Activated CD4-positive, alpha-beta T cell treated with anti-CD3 and anti-CD28 coated beads, Interleukin-10, Interleukin-2, amounts not matched to agents 100 ng/mL and 50 ng/mL, durations not matched to agents 16 hours and 8 hours (primary cell): ENCODE measurements around the gene WNT6.

ENCODE experiments used
- DNase-seq: peaks from one replicate; pipeline ENCODE4 v3.0.0-alpha.2; 2020

The WNT6 gene

DNA sequence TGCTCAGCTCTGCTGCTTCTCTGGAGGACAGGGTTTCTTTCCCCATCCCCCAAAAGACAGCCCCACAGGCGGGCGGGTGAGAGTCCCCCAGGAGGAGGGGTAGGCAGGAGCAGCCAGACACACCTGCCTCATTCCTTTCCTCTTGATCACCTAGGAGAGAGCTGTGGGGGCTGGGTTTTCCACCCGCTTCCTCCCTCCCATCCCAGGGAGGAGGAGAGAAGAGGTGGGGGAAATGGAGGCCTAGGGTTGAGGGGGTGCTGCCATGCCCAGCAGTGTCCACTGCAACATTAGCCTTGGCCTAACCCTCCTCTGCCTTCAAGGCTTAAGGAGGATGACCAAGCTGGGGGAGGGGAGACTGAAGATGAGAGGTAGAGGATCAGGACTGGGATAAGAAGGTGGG, 35.7 kb downstream of the WNT6 start:
- DNase-seq: no peak

DNA sequence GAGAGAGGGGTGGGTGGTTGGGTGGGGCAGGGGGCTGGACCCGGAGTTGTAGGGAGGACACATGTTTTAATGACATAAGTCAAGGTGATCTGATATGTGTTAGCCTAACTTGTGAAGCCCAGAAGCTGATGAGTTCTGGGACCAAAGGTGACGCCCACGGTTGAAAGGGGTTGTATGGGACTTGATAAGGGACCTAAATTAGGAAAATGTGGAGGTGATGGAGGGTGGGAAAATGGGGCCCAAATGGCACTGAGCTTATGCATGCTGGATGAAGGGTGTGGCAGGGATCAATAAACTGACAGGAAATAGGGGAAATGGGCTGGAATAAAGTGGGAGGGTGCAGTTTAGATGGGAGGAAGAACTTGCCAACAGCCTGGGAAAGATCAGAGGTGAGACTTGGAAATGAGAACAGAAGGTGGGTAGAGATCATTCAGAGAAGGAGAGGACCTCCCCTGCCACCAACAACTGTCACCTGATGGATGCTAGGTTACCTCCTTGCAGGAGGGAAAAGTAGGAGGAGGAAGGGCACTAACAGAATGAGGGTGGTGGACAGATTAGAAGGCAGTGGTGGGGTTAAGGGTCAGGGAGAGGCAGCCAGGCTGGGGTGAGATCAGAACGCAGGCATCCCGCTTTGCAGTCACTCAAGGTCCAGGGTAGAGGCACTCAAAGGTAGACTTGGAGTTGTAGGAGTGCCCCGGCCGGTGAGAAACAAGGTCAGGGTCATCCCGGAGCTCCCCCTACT, 36.3 kb downstream of the WNT6 start:
- no peak for DNase-seq

DNA sequence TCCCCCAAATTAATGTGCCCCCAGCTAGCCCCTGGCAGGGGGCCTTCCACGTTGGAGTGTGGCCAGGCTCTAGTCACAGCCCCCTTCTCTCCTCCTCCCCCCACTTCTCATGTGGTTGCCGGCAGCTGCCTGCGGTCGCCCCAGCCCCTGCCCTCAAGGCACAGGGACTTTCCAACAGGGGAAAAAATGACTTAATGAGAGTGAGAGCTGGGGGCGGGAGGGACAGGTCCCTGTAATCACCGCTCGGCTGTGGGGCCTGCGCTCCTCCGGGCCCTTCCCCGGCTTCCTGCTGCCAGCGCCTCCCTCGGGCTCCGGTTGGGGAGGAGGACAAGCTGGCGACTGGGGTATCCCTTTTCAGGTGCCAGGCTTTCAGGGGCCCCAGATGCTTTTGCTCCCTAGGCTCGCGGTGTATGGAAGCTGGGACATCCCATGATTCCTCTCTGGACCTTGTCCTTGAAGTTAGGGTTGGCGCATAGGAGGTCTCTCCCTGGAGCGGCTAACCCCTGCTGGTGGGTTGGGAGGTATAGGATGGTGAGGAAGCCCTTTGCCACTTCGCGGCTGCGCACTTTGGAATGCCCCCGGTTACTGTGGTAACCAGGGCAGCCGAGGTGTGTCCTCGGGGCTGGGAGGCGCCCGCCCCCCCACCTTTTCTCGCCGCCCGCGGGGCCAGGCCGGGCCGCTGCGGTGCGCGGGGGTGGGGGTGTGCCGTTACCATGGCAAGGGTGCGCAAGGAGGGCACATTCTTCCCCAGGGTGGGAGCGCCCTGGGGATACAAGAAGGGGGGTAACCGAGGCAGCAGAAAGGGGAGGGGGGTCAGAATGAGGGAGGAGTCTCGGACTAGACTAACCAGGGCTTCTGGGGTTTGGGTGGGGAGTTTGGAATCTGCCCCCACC, 37.1 kb downstream of the WNT6 start:
- peak; percentile 96 for DNase-seq

DNA sequence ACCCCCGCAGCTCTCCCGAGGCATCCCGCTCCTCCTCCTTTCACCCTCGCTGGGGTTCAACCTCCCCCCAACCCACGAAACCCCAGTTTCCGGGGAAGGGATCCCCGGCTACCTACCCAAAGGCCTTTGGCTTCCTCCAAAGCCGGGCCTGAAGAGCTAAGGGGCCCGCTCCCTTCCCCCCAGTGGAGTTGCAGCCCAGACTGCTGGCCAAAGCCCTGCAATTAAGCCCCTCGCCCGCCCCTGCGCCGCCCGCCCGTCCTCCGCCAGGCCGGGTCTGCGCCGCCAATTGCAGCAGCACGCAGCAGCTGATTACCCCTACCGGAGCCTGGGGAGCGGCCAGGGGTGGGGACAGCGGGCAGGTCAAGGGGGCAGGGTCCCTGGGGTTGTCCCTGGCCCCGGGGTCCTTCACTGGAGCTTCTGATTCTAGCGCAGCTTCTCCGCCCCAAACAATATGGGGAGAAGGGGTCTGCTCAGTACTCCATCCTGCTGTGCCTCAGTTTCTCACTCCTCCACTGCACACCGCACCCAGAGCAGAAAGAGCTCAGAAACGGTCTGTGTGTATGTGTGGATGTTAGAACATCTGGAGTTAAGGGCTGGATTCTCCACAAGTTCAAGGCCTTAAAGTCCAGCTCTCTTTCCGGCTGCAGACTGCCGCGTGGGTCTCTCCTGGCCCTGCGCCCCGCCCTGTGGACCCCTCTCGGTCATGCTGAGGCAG, 37.9 kb downstream of the WNT6 start:
- DNase-seq: peak; percentile 44

DNA sequence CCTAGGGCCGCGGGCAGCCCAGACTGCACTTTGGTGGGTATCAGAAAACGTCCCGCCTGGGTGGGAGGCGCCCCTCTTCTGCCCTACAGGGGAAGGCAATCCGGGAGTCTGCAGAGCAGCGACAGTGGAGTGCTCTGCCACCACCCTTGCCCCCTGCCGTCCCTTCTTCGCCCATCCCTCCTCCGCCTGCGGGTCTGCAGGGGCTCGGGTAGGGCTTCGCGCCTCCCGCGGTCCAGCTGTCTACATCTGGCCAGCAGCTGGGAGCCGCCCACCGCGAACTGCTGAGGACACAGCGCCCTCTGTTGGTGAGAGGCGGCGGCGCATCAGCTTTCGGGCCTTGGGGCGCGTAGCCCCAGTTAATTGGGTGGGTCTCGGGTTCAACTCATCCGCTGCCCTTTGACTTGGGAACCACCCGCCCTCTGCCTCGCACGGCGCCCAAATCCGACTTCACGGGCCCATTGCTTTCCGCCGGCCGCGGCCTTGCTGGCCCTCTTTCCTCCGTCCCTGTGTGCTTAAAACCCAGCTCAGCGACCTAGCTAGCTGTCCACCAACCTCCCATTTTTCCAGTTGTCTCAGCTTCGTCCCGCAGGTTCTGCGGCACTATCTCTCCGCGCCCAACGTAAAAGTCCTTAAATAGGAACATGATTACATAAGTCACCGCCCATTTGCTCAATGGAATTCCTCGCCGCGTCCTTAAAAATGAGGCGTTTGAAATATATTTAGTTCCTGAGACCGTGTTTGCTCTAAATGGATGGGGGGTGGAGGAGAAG, 38.7 kb downstream of the WNT6 start:
- peak; percentile 82 for DNase-seq

DNA sequence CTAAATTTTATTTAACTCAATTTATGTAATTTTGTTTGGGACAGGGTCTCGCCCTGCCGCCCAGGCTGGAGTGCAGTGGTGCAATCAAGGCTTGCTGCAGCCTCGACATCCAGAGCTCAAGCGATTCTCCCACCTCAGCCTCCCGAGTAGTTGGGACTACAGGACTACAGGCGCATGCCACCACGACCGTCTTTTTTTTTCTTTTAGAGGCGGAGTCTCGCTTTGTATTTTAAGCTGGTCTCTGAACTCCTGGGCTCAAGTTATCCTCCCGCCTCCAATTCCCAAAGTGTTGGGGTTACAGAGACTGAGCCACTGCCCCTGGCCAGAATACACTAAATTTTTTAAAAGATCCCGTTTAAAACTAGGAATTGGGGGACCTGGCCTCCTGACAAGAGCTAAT, 39.5 kb downstream of the WNT6 start:
- DNase-seq: no peak

DNA sequence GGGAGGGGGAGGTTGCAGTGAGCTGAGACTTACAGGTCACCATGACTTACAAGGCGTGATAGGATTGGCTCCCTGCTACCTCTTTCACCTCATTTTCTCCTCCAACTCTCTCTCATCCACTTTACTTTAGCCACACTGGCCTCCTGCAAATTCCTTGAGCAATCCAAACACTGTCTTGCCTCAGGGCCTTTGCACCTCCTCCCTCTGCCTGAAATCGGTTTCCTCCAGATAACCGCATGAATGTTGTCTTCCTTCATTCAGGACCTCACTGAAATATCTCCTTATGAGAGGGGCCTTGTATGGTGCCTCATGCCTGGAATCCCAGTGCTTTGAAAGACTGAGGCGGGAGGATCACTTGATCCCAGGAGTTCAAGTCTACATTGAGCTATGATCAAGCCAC, 42.8 kb downstream of the WNT6 start:
- no peak for DNase-seq

DNA sequence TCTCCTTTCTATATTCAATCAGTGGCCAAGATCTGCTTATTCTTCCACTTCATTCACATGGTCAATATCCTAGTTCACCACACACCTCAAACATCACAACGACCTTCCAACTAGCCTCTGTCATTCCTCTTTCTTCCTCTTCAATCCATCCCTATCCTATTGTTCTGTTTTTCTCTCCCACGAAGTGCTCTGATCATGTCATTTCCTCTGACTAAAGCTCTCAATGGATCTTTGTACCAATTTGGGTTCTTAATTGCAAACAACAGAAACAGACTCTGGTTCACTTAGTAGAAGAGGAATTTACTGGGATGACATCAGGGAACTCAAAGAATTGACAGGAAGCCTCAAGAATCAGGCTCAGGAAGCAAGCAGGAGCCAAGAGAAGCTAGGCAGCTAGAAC, 44.6 kb downstream of the WNT6 start:
- no peak for DNase-seq

DNA sequence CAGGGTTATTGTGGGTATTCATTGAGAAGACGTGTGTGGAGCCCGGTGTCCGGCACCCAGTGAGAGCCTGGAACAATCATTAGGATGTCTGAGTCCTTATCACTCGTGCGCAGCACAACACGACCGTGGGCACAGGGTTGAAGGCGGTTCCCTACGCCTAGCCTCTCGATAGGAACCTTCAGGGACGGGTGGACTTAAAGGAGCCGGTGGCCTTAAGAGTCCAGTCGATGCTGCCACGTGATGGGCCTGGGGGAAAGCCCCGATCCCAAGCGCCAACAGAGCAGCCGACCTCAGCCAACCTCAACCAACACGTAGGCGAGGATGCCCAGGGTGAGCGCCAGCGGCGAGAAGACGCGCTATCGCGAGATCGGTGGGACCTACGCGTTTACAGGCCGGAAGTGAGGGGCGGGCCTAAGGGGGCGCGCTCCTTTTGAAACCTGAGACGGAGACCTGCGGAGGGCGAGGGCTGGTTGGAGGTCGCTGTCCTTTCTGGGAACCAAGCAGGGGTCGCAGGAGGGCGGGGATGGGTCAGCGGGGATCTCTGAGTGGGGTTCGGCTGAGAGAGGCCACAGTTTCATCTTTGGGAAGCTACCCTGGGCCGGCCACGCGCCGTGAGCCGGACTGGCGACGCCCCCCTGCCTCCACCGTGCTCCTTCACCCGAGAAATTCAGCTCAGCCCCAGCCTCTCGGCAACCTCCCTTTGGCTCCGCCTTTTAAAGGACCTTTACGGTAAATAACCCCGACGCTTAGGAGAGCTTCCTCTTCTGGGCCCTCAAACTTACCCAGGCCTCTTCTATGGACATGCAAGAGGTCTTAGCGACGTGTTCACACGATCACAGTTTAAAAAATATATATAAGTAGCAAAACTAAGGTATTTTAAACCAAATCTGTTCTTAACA, 49.4 kb downstream of the WNT6 start:
- peak; percentile 95 for DNase-seq

DNA sequence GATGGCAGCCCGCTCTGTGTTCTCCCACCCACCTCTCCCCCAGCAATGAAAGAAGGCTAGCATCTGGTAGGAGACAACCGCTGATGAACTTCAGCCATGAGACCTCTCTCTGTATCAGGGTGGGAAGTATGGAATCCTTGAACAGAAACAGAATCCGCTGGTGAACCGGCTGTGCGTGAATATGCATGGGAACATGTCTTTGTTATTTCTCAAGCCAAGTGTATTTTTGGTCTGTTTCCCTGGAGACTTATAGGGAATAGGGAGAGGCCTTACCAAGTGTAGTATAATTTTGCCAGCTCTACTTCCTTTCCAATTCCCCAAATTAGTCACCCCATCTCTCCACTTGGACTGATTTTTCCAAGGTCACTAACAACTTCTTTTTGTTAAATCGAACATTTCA, 51.1 kb downstream of the WNT6 start:
- DNase-seq: no peak

DNA sequence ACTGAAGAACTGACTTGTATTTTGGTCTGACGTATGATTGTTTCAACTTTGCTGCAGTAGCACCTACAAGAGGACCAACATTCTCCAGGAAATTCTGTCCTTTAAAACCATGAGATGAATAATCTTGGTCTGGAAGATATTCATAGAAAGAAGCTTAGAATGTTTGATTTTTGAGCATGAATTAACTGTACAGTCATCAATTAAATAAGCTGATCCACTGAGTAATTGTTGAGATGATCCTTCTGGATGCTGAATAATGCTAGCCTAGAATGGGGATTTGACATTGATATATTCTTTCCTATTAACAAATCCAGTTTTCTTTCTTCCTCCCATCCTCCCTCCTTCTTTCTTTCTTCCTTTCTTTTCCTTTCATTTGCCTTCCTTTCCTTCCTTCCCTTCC, 60.9 kb downstream of the WNT6 start:
- no peak for DNase-seq
